CD4-positive, CD25-positive, alpha-beta regulatory T cell (primary cell): ENCODE results near the gene TNPO3. TPM values are rescaled to one million over a fixed set of nuclear protein-coding genes. Genes with fewer than 3 reads are reported as not detected.

Experiments used
- ATAC-seq, 2 donors: fragments of 150-1000 bp; cut with Tn5 transposase; one replicate each; pipeline ENCODE4 v1.10.0; 2021; ENCODE audit warnings: low read depth in 2 of 2, moderate number of reproducible peaks in 2 of 2, moderate library complexity in 1 of 2
- DNase-seq, 3 donors: peaks; one replicate each; pipeline versions ENCODE4 v3.0.0 to v3.0.0-alpha.2; 2012 to 2022; ENCODE audit warnings: mixed read lengths in 1 of 3
- H3K27ac ChIP-seq: one replicate; pipeline ENCODE4 v1.7.0; 2013; ENCODE audit warnings: mild to moderate bottlenecking, low read length; ENCODE audit not compliant: insufficient read depth, poor library complexity, severe bottlenecking
- H3K27me3 ChIP-seq: one replicate; pipeline ENCODE4 v1.7.0; 2013; ENCODE audit warnings: low read length; ENCODE audit not compliant: control insufficient read depth, insufficient read depth
- H3K36me3 ChIP-seq: one replicate; pipeline ENCODE4 v1.7.0; 2013; ENCODE audit warnings: mild to moderate bottlenecking, low read length, moderate library complexity; ENCODE audit not compliant: control insufficient read depth, insufficient read depth
- H3K4me1 ChIP-seq: 2 replicates; pipeline ENCODE4 v1.7.0; 2013; ENCODE audit warnings: mild to moderate bottlenecking, low read length; ENCODE audit not compliant: insufficient read depth, control insufficient read depth, poor library complexity, severe bottlenecking
- H3K4me3 ChIP-seq: one replicate; pipeline ENCODE4 v1.7.0; 2013; ENCODE audit warnings: low read depth, mild to moderate bottlenecking, low read length, moderate library complexity
- H3K9me3 ChIP-seq, 2 experiments: 1 replicate in 1 of 2; 2 replicates in 1 of 2; pipeline ENCODE4 v1.7.0; 2013; ENCODE audit warnings: low read length in 2 of 2, mild to moderate bottlenecking in 1 of 2, moderate library complexity in 1 of 2; ENCODE audit not compliant: control insufficient read depth in 2 of 2
- H3K27ac Mint-ChIP-seq, 3 donors: one replicate each; pipeline ENCODE4 v1.8.0; 2020 to 2022; ENCODE audit warnings: mild to moderate bottlenecking in 3 of 3, mixed read lengths in 3 of 3, moderate library complexity in 2 of 3
- H3K27me3 Mint-ChIP-seq: one replicate; pipeline ENCODE4 v1.8.0; 2022; ENCODE audit warnings: mild to moderate bottlenecking, mixed read lengths
- H3K36me3 Mint-ChIP-seq: one replicate; pipeline ENCODE4 v1.8.0; 2020; ENCODE audit warnings: mixed read lengths
- H3K4me1 Mint-ChIP-seq, 4 donors: one replicate each; pipeline ENCODE4 v1.8.0; 2020 to 2022; ENCODE audit warnings: mixed read lengths in 4 of 4, mild to moderate bottlenecking in 1 of 4
- H3K4me3 Mint-ChIP-seq, 4 donors: one replicate each; pipeline ENCODE4 v1.8.0; 2020 to 2022; ENCODE audit warnings: mild to moderate bottlenecking in 4 of 4, mixed read lengths in 4 of 4, moderate library complexity in 3 of 4
- H3K9me3 Mint-ChIP-seq, 7 donors: one replicate each; pipeline ENCODE4 v1.8.0; 2020 to 2022; ENCODE audit warnings: mixed read lengths in 7 of 7, mild to moderate bottlenecking in 3 of 7, moderate library complexity in 2 of 7
- polyA plus RNA-seq, 4 donors: library from polyadenylated mRNA; unstranded; fragments of 300-500 nt; fragmentation: Illumina TruSeq; gene quantifications; one replicate each; pipeline ENCODE4 v1.2.3, GENCODE V29; 2021
- total RNA-seq: library from RNA; stranded (reverse); gene quantifications from one replicate; pipeline ENCODE4 v1.2.3, GENCODE V29; 2022

Gene TNPO3
- total and polyA plus RNA-seq, 5 donors from 2014 or later: 31.6 to 48.8 (median 36.2) TPM

DNA sequence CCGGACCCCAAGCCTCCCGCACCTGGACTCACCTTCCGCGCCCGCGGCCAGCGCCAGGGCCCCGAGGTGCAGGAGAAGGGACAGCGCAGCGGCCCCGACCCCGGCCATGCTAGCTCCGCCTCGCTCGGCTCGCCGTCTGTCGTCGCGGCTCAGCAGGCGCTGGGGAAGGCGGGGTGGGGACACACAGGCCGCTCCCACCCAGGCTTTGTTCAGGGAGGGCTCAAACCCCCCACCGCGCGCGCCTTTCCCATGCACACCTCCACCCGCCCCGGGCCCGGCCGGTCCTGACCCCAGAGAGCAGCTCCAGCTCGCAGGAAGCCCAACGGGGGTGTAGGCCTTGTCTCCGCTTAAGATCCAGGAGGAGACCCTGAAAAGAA, 144.4 kb downstream of the TNPO3 start, which contains the start of gene KCP:
TSS of gene KCP (minus strand) at position 141 of the 377 bp plus-strand sequence. CDS start at position 108, 33 bp downstream.
- Mint-ChIP-seq H3K27ac (no peak within 1 kb of the TSS), H3K9me3 (no peaks in the 10 kb centered on the region), H3K4me1 (peaks cover 3 to 12% (median 4%) of the 10 kb centered on the region in 4 donors), H3K36me3 (no peaks in the 10 kb centered on the region), H3K4me3 (no peak within 1 kb of the TSS), H3K27me3 (peaks cover 63% of the 10 kb centered on the region)
- no peak within 1 kb of the TSS for H3K27ac ChIP-seq
- no peaks in the 10 kb centered on the region for H3K27me3 ChIP-seq
- DNase-seq: no peak
- H3K4me1 ChIP-seq: peaks cover 7% of the 10 kb centered on the region
- H3K9me3 ChIP-seq: no peaks in the 10 kb centered on the region
- ATAC-seq: no peak
- H3K4me3 ChIP-seq: no peak within 1 kb of the TSS
- H3K36me3 ChIP-seq: no peaks in the 10 kb centered on the region

DNA sequence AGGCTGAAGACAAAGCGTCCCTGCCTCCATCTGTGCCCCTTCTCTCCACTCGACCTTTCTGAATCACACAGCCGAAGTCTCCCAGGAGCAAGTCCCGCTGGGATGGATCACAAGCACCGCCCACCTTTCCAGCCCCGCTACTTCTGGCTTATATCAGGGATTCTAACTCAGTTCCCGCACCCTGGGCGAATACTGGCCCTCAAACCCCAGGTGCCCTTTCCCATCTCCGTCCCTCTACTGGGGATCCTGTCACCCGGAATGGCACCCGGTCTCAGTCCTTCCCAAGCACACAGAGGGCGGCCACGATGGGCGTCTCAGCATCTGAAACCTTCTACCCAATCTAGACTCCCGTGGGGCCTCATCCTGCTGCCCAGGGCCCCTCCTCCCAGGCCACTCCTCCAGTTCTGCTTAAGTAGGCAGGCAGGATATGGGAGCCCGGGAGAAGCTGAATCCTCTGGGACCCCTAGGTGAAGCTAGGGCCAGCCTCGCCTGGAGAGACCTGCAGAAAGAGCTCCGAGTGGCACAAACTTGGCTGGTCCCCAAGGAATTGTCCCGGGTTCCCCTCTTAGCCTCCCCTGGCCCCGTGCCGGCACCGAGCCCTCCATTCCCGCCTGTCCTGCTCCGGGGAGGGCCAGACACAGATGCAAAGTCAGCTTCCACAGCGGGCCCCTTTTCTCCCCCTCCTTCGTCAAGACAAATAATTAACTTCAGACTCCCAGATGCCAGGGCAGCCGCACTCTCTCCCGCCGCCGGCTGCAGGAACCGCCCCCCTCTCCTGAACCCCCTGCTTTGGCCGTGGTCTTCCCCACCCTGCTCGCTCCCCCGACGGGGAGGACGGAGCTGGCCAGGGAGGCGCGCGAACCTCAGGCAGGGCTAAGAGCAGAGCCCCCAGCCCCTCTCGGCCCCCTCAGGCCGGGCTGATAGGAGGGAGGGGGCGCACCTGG, 145.0 kb downstream of the TNPO3 start:
- Histone ChIP-seq H3K4me1 (peaks cover 3% of the 10 kb centered on the region), H3K27ac (no peak overlapping the region), H3K36me3 (no peaks in the 10 kb centered on the region), H3K4me3 (no peak overlapping the region), H3K9me3 (no peaks in the 10 kb centered on the region), H3K27me3 (no peaks in the 10 kb centered on the region)
- Mint-ChIP-seq H3K27me3 (peaks cover 59% of the 10 kb centered on the region), H3K36me3 (no peaks in the 10 kb centered on the region), H3K4me1 (peaks cover 0 to 8% (median 0%) of the 10 kb centered on the region in 4 donors), H3K4me3 (no peak overlapping the region), H3K9me3 (no peaks in the 10 kb centered on the region), H3K27ac (no peak overlapping the region)
- ATAC-seq: no peak
- no peak for DNase-seq

DNA sequence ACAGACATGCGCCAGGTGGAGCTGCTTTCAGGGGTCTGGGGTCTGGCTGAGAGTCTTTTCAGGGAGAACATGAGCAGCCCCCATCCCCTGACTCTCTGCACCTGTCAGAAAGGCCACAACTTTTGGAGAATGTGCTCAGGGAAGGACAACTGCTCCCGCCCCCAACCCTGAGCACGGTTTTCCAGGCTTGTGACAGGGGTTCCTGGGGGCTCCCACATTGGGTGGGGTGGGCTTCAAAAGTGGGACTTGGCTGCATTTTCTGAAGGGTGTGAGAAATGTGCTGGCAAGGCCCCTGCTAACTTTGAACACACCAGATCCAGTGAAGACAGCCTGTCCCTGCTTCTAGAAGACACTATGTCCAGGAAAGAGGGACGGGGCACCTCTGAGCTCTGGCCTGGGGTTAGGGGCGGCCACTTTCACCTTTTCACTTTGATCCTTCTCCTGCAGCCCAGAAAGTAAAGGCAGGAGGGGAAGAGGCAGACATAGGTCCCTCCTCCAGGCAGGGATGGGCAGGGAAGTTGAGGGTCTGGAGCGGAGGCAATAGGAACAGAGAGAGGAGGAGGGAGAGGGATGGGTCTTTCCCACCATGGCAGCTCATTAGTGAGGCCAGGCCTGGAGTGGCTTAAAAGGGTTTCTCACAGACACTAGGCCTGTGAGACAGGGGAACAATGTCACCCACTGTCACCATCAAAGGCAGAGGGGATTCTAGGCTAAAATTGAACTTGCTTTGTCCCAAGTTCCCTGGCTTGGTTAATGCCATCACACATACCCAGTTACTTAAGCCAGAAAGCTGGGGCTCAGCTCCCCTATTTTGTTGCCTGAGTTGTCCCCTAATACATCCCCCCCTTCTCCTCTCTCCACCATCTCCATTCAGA, 145.9 kb downstream of the TNPO3 start:
- no peak for ATAC-seq
- H3K4me1 ChIP-seq: no peaks in the 10 kb centered on the region
- Mint-ChIP-seq H3K36me3 (no peaks in the 10 kb centered on the region), H3K9me3 (no peaks in the 10 kb centered on the region), H3K4me3 (no peak overlapping the region), H3K27me3 (peaks cover 60% of the 10 kb centered on the region), H3K27ac (no peak overlapping the region), H3K4me1 (no peaks in the 10 kb centered on the region)
- DNase-seq: no peak
- H3K27ac ChIP-seq: no peak overlapping the region
- no peak overlapping the region for H3K4me3 ChIP-seq
- no peaks in the 10 kb centered on the region for H3K27me3 ChIP-seq
- no peaks in the 10 kb centered on the region for H3K9me3 ChIP-seq
- no peaks in the 10 kb centered on the region for H3K36me3 ChIP-seq

DNA sequence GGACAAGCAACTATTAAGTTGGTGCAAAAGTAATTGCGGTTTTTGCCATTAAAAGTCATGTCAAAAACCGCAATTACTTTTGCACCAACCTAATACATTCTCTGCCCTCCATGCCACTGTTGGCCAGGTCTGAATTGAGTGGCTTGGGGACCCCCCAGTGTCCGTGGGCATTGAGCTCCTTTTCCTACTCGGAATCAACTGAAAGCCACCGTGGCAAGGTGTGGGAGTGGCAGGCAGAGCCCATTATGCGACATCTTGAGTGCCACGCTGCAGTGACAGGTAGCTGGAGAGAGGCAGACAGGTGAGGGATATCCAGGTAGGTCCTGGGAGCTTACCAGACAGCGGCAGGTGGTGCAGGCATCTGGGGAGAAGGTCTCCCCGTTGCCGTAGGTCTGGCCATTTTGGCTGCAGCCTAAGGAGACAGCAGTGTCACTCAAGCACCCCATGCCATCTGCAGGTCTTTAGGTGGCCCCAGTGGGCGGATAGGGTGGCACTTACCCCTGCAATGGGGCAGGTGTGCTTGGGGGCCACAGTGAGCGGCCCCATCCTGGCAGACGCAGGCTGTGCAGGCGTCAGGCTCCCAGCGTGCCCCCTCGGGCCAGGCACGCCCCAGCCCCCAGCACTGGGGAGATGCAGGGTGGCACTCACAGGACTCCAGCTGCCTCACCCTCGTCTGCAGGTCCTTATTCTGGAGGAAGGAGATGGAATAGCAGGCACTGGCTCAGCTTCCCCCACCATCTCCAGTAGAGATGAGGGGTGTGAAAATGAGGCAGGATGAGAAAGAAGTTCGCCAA, 147.9 kb downstream of the TNPO3 start:
- Histone ChIP-seq H3K4me3 (no peak overlapping the region), H3K36me3 (no peaks in the 10 kb centered on the region), H3K9me3 (no peaks in the 10 kb centered on the region), H3K27ac (no peak overlapping the region), H3K4me1 (no peaks in the 10 kb centered on the region), H3K27me3 (no peaks in the 10 kb centered on the region)
- peaks cover 53% of the 10 kb centered on the region for H3K27me3 Mint-ChIP-seq
- no peak overlapping the region for H3K27ac Mint-ChIP-seq
- H3K4me1 Mint-ChIP-seq: no peaks in the 10 kb centered on the region
- H3K4me3 Mint-ChIP-seq: no peak overlapping the region
- no peak for ATAC-seq
- H3K9me3 Mint-ChIP-seq: peaks cover 0 to under 1% (median 0%) of the 10 kb centered on the region in 7 donors
- no peaks in the 10 kb centered on the region for H3K36me3 Mint-ChIP-seq
- no peak for DNase-seq

DNA sequence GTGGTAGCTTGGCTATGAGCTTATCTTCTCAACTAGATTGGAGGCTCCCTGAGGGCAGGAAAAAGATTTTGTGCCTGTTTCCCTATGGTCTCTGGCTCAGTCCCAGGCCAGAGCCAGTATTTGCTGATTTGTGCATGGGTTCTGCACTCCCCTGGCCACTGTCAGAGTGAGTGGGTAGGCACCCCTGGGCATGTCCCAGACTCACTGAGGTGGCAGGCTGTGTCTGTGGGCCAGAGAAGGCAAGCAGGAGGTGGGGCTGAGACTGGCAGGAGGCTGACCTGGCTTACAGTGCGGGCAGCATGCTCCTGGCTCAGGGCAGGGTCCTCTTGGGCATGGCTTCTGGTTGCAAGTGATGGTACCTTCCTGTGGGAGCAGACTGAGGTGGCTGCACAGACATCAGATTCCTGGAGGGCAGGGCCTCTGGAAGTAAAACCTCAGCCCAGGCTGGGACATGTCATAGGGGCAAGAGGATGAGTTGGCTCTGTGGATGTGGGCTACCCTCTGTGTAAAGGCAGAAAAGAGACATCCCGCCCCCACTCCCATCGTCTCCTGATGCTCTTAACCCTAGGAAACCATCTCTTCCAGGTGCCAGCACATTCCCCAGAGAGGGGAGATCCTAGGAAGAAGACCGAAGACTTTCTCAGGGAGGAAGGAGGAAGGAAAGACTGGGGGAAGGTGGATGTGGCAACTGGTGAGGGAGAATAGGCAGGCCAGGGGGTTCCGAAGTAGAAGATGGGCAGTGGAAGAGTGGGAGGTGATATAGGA, 148.7 kb downstream of the TNPO3 start:
- Histone ChIP-seq H3K36me3 (no peaks in the 10 kb centered on the region), H3K27ac (no peak overlapping the region), H3K9me3 (no peaks in the 10 kb centered on the region), H3K4me3 (no peak overlapping the region), H3K27me3 (no peaks in the 10 kb centered on the region), H3K4me1 (no peaks in the 10 kb centered on the region)
- Mint-ChIP-seq H3K4me1 (no peaks in the 10 kb centered on the region), H3K9me3 (peaks cover 0 to 5% (median 0%) of the 10 kb centered on the region in 7 donors), H3K27ac (no peak overlapping the region), H3K4me3 (no peak overlapping the region), H3K36me3 (no peaks in the 10 kb centered on the region), H3K27me3 (peaks cover 45% of the 10 kb centered on the region)
- ATAC-seq (no peak), DNase-seq (no peak)

DNA sequence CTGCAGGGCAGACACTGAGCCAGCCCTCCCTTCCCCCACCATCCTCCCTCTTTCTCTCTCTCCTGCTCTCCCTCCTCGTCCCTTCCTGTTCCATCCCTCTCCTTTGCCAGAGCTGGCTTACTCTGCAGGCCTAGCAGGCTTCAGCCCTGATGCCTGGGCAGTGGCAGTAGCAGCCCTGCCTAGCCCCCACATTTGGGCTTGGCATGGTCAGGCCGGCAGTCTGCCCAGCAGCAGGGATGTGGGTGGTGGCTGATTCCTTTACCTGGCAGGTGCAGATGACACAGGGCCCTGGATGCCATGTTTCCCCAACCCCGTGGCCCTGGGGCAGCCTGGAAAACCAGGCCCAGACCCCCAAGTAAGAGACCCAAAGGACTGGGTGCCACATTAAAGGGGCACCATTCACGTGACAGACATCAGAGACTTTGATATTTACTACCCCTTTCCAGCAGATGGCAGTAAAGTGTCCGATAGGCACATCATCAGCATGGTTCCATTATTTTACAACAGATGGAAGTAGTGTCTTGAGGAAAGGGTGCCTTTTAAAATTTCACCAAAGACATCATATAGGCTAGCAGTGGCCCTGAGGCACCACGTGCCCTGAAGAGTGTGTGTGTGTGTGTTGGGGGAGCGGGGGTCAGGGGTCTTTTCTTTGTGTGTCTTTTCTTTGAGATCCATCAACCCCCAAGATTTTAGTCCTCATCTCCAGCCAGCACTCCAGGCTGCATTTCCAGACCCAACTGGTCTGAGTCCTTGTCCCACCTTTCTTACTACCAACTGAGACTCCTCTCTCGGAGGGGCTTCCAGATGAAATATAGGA, 150.3 kb downstream of the TNPO3 start:
- peak in 2 of 3 donors; percentile 65 to 68 for DNase-seq
- Histone ChIP-seq H3K27ac (no peak overlapping the region), H3K4me3 (no peak overlapping the region), H3K9me3 (peaks cover 2 to 3% of the 10 kb centered on the region in 2 experiments), H3K36me3 (no peaks in the 10 kb centered on the region), H3K27me3 (peaks cover 1% of the 10 kb centered on the region), H3K4me1 (no peaks in the 10 kb centered on the region)
- H3K27ac Mint-ChIP-seq: no peak overlapping the region
- H3K9me3 Mint-ChIP-seq: peaks cover 0 to 5% (median 0%) of the 10 kb centered on the region in 7 donors
- peak; percentile 64 to 74 for ATAC-seq
- H3K4me1 Mint-ChIP-seq: no peaks in the 10 kb centered on the region
- no peaks in the 10 kb centered on the region for H3K36me3 Mint-ChIP-seq
- no peak overlapping the region for H3K4me3 Mint-ChIP-seq
- H3K27me3 Mint-ChIP-seq: peaks cover 43% of the 10 kb centered on the region
